COLO668 (cell line): ENCODE data around the gene DAB1.

ENCODE experiments used
- DNase-seq: peaks from one replicate; lab custom pipeline; 2025; ENCODE audit not compliant: unreplicated experiment; lab: John Stamatoyannopoulos, UW

DAB1 gene

DNA sequence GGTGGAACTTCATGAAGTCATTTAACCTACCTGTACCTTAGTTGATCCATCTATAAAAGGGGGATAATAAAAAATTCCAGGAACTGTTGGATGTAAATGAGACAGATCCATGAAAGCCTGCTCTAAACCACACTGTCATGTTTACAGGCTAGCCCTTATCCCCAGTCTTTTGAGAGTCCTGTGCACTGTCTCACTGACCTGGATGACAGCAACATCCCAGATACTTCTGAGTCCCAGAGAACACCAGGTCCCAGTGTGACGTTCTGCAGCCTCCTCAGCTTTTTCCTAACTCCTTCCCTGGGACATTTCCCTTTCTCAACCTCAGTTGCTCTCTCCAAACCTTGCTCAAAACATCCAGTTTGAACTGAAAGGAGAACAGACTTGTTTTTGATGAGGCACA, 292.6 kb downstream of the DAB1 start:
- no peak for DNase-seq

DNA sequence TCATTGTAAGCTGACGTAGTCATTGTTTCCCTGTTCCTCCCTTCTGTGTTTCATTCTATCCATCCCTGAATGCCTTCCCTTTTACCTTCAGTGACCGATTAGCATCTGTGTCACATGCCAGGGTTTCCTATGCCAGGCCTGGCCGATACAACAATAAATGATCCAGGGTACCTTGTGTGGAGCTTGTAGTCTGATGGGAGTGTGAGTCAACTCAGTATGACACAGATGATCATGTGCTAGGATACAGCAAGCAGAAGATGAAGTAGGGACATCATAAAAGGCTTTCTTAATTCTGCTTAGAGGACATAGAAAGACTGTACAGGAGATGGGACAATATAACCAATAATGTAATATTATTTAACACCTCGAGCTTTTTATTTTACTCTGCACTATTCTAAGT, 294.0 kb downstream of the DAB1 start:
- DNase-seq = no peak

DNA sequence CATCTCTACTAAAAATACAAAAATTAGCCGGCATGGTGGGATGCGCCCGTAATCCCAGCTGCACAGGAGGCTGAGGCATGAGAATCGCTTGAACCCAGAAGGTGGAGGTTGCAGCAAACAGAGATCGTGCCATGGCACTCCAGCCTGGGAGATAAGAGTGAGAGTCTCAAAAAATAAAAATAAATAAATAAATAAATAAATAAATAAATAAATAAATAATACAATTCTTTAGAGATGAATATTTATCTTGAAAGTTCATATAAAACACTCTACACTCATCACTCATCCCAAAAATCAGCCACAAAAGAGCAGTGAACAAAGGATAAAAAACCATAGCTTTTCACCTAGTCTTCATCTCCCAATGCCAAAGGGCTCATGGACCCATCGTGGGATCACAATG, 295.9 kb downstream of the DAB1 start:
- DNase-seq = no peak

DNA sequence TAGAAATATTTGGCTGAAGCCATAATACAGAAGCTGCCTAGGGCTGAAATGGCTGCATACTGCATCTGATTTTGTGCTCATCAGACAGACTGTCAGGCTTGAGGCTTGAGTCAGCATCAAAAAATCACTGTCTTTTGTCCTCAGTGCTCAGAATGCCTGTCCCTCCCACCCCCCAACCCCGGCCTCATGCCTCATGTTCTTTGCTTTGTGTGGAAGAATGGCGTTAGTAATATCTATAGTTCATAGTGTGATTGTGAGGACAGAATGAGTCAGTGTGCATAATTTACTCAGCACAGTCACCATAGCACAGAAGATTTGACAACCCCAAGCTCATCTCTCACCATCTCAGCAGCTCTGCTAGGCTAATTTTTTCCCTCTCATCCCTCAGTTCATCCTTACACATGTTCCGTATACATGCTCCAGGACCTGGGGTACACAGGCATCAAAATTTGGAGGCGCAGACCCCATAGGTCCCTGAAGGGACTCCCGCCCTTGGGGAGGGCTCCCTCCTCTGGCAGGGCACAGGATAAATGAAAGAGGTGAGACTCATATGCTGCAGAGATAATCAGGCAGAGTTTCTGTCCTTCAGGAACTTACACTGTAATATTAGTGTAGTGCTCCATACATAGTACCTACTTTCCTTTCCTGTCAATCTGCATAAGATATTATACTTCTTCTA, 299.0 kb downstream of the DAB1 start:
- no peak for DNase-seq

DNA sequence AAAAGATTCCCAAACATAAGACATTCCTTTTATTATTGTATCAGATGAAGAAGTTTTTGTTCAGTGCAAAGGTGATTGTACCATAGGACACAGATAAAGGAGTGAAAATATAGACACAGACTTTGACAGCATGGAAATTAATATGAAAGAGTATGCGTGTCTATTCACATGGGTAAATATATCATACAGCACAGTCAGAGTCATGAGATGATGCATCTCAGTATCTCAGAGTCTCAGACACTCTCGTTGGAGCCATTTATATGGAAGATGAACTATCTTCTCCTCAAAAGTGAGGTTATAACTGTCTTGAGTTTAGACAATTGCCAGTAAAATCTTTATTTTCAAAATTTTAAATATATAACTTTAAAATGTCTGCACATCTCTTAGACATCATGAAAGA, 299.7 kb downstream of the DAB1 start:
- no peak for DNase-seq

DNA sequence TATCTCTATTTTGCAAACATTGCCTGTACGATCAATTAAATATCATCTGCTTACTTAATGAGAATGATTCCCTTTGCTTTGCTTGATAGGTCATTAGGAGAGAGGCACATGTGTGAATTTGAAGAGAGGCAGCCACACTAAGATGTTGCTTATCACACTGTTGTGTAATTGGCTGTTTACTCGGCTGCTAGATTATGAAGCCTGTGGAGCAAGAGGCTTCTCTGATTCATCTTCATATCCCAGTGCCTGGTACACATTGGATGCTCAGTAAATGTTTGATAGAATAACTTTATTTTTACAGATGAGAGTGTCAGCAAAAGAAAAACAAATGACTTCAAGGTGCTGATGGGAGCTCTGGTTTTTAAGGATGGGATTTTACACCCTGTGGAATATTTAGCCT, 301.8 kb downstream of the DAB1 start:
- no peak for DNase-seq

DNA sequence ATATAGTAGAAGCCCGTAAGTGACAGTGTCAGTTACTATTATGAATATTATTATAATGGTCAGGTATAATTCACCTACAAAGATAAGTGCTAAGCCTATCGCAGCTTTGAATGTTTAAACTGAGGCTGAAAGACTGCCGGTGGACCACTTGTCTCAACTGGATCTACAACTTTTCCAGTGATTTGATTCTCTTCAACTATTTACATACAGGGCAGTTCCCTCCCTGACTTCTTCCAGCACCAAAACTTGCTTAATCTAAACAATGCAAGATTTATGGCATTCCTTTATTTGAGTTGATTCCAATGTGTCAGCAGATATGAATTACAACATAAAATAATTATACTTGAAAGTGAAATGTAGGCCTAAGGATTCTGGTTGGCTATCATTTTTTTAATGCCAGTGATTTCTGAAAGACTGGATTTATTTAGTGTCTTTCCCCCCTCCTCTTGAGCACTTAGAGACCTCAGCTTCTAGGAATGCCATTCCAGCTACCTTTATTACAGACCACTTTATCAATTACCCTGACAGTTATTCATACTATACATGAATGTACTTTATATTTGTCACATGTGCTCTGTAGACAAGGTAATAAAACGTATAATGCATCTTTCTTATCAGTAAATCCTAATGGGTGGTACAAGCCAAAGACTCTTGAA, 304.8 kb downstream of the DAB1 start:
- no peak for DNase-seq

DNA sequence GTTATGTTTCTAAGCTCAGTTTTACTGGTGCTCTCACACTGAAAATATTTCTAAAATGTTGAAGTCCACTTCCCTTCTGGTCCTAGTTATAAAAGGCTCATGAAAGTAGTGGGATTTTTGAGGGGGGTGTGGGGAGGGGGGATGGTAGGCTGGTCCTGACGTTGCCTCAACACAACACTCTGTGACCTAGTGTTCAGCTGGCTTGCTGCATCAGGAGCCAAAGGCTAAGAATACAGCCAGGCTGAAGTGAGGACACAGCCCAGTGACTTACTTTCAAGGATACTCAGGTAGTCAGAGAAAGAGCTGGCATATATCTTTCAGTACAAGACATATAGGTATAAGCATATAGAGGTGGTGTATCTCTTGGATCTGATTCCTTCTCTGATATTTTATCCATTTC, 306.1 kb downstream of the DAB1 start:
- DNase-seq = no peak

DNA sequence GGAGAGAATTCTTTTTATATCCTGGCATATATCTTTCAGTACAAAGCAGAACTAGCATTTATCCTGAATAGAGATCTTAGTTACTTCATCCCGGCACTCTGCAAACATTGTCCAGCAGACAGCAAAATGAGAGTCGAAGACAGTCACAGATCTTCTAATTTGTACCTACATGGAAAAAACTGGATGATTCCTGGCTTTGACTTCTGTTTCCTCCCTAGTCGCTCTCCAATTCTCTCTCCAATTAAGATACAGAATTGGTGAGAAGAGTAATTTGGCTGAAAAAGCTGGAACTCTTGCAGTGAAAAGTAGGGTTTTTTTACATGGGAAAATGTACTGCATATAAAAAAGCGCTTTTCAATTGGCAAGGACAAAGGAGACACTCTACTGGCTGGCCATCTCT, 307.0 kb downstream of the DAB1 start:
- DNase-seq = no peak

DNA sequence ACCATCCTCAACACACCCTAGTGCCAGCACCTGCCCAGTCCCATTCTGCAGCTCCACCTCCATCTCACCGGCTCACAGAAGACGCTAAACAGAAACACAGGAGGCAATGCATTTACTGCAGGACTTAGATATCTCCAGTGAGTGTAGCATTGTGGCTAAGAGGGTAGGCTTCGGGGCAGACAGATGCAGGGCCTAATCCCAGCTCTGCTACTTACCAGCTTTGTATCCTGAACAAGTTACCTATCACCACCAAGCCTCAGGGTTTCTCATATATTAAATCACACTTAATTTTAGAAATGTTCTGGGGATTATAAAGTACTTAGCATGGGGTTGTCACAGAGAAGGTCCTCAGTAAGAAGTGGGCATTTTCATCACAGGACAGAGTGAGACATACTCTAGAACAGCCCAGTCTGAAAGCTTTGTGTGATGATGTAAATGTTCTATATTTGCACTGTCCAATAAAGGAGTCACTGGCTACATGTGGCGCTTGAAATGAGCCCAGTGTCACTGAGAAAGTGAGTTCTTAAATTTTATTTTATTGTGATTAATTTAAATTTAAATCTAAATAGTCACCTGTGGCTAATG, 308.7 kb downstream of the DAB1 start:
- DNase-seq = no peak

DNA sequence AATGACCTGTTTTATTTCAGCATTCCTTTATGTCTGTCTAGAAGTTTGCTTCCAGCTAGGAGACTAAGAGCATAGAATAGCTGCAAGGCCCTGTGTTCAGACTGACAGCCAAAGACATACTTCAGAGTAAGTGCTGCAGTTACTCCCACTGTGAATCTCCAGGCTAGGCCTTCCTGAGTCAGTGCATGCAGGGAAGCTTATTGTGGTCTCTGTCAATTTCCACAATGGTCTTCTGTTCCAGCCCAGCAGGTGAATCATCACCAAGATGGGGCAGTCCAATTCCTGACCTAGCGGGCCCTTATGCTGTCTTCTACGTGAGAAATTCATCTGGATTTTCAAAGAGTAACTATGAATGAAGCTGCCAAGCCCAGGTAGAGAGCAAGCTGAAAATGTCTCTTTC, 311.7 kb downstream of the DAB1 start:
- no peak for DNase-seq

DNA sequence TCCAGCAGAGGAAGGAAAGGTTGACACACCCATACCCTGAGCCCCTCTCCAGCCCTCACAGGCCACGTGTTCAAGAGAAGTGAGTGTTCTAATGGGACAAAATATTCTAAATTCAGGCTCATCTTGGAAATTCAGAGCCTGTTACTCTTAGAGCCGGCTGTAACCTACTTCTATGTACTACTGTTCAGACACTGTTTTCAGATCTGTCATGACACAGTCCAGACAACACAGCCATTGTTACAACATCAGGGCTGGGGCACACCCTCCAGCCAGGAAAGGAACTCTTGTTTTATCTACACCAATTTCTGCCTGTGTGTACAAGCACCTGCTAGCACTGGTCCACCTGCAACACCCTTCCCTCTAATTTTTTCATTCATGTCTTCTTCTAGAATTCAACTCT, 312.7 kb downstream of the DAB1 start:
- no peak for DNase-seq

DNA sequence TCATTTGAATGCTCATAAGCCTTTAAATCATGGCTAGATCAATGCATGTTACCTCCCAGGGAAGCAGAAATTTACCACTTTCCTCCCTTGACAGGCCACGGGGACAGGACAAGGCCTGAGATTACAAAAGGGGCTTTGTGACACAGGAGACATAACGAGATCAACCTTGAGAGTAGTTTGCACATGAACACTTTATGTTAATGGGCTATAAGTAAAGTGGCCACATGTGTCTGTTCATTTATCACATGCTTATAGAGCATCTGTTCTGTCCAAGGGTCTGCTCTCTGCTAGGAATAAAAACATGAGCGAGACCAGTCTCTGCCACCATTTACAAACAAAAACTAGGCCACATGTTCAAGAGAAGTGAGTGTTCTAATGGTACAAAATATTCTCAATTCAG, 314.0 kb downstream of the DAB1 start:
- DNase-seq = no peak

DNA sequence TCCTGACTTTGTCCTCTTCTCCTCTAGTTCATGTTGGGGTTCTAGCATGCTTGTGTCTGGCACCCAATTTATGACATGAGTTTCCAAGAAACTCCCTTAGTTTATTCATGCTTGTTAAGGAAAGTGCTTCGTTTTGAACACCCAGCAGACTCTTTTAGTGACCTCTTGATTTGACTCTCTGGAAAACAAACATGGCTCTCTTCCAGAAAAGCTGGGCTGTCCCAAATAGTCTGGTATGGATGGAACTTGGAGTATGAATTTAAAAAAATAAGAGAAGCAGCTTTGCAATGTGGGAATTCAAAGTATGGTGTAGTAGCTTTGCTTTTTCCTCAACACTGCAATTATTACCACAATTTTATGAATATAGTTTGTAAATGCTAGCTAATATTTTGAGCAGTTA, 314.6 kb downstream of the DAB1 start:
- DNase-seq = no peak

DNA sequence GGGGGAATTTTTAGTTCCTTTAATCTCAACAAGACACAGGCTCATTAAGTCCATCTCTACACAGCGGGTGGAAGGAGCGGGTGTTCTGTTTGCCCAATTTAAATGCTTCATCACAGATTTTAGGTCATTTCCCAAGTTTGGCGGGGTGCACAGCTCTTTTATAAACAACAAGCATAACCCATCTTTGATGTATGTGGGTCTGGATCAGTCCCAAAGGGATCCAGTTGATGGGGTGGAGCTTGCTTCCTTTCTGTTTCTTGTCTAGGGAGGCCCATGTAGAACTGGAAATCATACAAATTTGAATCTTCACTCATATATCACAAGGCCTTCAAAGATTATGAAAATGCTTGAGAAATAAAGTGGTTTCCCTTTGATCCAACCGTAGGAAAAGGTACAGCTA, 317.6 kb downstream of the DAB1 start:
- DNase-seq = no peak

DNA sequence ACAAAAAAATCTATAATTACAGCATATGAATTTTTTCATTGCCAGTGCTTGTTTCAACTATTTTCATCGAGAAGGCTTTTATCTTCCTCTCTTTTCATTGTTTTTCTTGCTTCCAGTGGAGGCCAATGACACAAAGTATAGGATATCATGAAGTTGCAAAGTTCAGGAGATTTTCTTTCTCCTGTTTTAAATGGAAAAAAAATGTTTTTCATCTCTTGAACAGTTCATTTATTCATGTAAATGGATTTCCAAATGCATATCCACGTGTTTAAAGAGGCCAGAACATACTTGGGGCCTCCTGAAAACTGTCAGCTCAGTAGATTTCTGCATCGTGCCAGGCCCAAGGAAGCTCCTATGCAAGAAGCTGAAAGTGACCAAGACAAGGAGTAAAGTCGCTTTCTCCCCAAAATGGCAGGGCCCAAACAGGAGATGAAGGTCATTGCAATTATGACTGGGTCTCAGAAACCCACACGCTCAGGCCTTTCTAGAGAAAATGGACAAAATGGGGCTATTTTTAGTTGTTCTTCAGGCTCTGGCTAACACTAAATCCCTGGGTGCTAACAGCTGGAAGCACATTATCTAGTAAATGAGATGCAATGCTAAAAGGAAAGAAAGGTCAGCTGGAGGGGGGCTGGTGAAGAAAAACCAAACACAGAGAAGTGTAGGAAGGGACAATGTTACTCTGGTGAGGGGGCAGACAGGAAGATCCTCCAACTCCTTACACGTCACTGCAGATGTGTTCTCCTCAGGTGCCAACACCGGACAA, 321.1 kb downstream of the DAB1 start:
- DNase-seq = no peak

DNA sequence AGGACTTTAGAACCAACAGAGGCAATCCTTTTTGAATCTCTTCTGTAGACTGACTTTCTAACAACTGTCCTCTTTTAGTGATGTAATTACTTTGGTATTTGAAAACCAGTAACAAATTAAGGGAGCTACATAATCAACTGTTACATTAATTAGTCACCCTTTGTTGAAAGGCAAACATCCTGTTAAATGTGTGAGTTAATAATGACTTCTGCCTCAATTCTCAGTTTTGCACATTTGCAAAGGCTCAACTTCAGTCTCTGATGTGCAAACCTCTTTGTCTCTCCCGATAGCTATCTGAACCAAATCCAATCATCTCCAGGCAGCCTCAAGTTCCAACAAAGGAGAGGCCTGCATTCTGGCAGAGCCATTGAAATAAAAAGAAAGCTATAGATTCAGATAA, 322.7 kb downstream of the DAB1 start:
- DNase-seq = no peak

DNA sequence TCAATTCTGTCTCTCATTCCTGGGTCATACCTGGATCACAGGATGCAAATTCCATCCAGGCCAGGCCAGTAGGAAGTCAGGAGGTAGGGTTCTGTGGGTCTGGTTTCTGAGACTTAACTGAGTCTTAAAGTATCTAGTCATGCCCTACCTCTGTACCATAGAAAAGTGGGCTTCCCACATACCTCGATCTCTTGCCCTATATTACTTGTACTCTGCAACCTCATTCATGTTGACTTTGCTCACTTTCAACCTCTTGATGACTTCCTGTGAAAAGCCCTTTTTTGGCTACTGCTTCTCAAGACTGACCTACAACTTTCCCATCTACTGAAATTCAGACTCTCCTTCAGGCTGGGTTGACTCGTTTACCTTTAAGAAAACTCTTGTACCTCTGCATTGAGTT, 329.1 kb downstream of the DAB1 start:
- no peak for DNase-seq

DNA sequence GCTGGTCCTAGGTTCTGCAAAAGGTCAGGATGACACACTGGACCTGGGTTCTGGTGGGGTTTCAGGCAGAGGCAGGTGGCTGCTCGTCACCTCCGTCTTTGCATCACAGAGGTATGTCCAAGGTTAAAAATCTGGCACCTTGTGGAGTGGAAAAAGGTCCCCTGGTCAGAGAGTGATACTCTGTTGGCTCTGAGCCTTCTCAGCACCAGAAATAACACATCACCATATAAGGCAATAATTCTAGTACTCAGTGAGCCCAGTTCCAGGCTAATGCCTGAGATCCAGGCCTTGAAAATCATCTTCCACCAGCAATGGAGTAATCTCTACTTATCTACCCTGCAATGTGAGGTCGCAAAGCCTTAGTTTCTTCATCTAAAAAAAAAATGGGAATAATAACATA, 330.7 kb downstream of the DAB1 start:
- no peak for DNase-seq

DNA sequence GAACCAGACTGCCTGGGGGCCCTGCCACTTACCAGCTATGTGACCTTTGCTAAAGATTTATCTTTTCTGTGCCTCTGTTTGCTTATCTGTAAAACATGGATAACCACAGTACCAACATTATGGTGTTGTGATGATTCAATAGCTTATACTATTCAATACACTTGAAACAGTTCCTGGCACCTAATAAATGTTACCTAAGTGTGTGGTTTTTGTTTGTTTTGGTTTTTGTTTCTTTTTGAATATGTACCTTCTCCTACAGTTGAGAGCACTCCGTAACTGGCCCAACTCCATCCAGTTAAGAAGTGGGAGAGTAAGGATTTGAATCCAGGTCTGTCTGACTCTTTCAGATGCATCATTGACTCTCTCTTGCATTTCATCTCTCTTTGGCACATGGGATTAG, 332.2 kb downstream of the DAB1 start:
- no peak for DNase-seq

DNA sequence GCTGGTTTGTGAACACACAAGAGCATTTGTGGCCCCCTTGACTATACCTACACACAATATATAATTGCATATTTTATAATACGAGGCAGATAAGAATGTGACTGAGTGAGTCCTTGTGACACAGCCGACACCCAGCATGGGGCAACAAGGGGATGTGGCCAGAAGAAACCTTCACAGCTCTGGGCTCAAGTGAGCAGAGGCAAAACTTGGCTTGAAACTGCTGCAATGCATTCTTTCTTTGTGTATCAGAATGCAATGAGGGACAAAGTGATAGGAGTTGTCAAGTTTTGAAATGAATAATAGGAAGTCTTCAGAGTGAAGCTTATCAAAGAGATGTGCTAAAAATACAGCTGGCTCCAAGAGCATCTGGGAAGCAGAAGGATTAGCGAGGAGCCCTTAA, 334.0 kb downstream of the DAB1 start:
- DNase-seq = no peak

DNA sequence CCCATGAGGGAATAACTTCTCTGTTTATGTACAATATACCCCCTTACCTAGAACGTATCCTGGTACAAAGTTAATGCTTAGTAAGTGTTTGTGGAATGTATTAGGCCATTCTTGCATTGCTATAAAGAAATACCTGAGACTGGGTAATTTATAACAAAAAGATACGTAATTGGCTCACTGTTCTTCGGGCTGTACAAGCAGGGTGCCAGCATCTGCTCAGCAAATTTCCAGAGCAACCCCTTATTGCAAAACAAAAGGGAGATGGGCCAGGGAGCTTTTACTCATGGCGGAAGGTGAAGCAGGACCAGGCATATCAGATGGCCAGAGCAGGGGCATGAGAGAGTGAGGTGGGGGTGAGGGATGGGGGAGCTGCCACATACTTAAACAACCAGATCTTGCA, 334.6 kb downstream of the DAB1 start:
- no peak for DNase-seq
